Testis (tissue), 2 donors: ENCODE measurements around the gene C8G.

Experiments used
- CTCF ChIP-seq, 3 experiments: fragments of 450-650 bp in 2 of 3; fragments of 200-600 bp in 1 of 3; sonication (generic) in 1 of 3; IDR thresholded peaks; one replicate each; pipeline ENCODE4 v1.5.1; 2016 to 2019; ENCODE audit warnings: antibody characterized with exemption in 3 of 3, mild to moderate bottlenecking in 2 of 3, moderate library complexity in 1 of 3
- POLR2A ChIP-seq: fragments of 450-650 bp; IDR thresholded peaks from one replicate; pipeline ENCODE4 v1.6.1; 2017; ENCODE audit warnings: antibody characterized with exemption, mild to moderate bottlenecking, moderate library complexity

GRCh38 chr9:136964833-136965422 lies 19.9 kb downstream of the C8G start:
- no peak for TF ChIP-seq POLR2A
- TF ChIP-seq CTCF (IDR thresholded peaks at IDR 0.05) = no peak
